ENCODE results near the gene OGDHL. TPM values are rescaled to one million over a fixed set of nuclear protein-coding genes. Genes with fewer than 3 reads are reported as not detected.

The OGDHL gene
- polyA plus RNA-seq, 1 donor, result 45.7 TPM

DNA sequence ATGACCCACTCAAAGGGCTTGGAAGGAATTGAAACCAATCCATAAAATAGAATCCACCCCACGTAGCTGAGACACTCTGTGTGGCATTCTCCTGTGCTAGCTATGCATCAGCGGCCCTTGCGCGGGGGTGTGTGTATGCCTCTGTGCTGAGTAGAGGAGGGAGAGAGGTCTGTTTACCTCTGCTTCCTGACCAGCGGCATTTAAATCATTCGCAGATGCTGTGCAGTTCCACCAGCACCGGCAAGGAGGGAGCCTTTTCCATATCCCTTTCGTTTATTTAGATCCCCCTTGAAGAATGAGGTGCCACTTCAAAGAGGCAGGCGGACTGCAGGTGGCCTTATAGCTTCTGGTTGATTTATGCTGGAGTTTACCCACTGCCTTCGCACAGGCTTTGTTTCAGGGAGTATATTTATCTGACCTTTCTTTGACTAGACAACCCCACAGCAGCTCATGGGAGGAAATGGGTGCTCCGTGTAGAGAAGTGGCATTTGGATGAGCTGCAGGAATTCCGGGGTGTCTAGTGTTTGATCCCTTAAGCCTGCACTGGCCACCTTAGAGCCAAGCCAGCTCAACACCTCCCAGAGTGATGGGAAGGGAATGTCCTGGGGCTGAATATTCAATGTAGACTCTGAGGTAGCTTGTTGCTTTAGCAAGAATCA, 71.3 kb downstream of the OGDHL start:
- peak; percentile 66 for DNase-seq

DNA sequence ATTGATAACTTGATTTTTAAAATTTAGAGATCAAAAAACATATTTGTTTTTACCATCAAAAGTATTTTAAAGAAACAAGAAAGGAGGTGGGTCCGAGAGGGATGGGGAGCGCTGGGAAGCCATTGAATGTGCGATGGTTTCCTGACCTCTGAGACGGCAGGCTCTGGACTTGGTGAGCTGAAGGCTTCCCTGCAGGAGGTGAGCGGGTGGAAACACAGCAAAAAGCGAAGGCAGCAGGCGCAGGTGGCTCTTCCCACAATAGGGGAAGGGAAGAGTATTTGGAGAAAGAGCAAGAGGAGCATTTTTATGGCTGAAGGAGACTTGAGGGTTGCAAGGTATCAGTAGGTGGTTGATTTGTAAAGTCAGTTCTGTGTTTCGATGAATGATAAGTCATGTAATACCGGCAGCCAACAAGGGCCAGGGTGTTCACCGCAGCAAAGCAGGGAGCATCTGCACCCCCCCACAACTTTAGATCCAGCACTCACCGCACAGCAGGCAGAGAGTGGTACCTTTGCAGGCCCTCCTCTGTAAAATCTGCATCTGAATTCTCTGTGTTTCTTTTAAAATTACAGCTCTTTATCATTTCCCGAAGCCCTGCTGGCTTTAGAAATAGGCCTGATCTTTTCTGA, 72.1 kb downstream of the OGDHL start:
- DNase-seq, result no peak

DNA sequence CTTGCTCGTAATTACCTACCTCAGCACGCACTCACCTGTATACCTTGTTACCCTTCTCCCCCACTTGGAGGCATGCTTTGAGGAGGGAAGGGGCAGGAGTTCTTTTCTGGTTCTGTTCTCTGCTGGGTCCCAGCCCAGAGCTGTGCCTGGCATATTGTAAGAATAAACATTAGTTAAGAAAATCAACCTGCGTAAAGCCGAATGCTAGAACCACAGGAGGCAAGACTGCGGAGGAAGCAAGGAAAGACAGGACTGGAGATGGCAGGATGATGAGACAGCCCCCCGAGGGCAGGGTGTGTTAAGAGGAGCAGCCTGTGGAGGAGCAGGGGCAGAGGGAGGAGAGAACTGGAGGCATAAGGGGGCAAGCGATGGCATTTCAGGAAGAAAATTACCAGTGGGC, 73.2 kb downstream of the OGDHL start:
- DNase-seq, result no peak

DNA sequence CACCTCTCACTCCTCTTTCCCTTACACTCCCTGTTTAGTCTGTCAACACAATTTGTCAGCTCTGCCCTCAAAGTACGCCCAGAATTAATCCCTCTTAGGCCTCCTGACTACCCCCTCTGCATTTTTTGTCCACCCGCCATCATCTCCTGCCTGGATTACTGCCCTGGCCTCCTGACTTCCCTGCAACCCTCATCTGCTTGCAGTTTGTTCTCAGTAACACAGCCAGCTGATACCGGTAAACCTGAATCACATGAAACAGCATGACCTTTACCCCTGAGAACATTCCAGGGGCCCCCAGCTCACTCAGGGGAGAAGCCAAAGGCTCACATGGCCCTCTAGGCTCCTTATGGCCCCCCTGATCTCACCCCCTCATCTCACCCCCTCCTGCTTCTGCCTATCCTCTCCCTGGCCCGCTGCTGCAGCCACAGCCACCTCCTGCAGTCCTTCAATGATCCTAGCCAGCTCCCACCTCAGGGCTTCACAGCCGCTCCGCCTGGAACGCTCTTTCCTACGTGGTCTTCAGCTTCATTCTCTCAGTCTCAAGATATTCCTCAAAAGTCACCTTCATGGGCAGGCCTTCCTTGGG, 73.8 kb downstream of the OGDHL start:
- no peak for DNase-seq

DNA sequence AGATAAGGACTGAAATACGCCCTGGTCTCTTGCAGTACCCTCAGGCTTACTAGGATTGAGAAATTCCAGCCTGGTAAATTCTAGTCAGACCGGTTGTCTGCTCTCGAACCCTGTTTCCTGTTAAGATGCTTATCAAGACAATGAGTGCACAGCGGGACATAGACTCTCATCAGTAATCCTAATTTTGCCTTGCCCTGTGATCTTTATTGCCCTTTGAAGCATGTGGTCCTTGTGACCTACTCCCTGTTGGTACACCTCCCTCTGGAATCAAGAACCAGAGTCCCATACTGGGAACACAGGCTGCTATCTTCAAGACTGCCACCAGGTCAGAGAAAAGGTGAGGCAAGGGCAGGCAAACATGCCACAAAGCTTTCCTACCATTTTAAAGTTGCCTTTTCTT, 75.5 kb downstream of the OGDHL start:
- no peak for DNase-seq

Other genes starting within 250 kb of the OGDHL start
- gene ERCC6, start 223.2 kb downstream of the OGDHL start, polyA plus RNA-seq (ENCODE audit: insufficient read length), result 19.8 TPM
- gene SLC18A3, start 152.0 kb downstream of the OGDHL start, polyA plus RNA-seq (ENCODE audit: insufficient read length), result not detected
- 0.13 TPM for gene CHAT, start 148.3 kb downstream of the OGDHL start, polyA plus RNA-seq (ENCODE audit: insufficient read length)
- not detected for gene C10orf53, start 82.7 kb downstream of the OGDHL start, polyA plus RNA-seq (ENCODE audit: insufficient read length)
- 42.7 TPM for gene PARG, start 179.7 kb upstream of the OGDHL start, polyA plus RNA-seq (ENCODE audit: insufficient read length)
- 22.7 TPM for gene TIMM23B, start 179.7 kb upstream of the OGDHL start, polyA plus RNA-seq (ENCODE audit: insufficient read length)
- 37.6 TPM for gene AGAP6, start 226.1 kb upstream of the OGDHL start, polyA plus RNA-seq (ENCODE audit: insufficient read length)

Data from left kidney (tissue), 2 donors.